ENCODE data around the gene OR10A3.
A peak's percentile ranks its signal among the peaks of the same experiment; 100 is the strongest.

OR10A3 gene

GRCh38 chr11:7893796-7894195 is 47.7 kb downstream of the OR10A3 start:
- Histone ChIP-seq H2AFZ (ENCODE audit: low read depth, low read length) (peak overlapping the region; percentile 86; the same call in 1 of the 2 replicates), H3K9me3 (ENCODE audit: insufficient read depth, low read length, severe bottlenecking) (no peaks in the 10 kb centered on the region), H3K4me3 (ENCODE audit: low read depth in 1 of 2, low read length in 2 of 2) (no peak overlapping the region), H3K79me2 (ENCODE audit: insufficient read depth, low read length) (no peaks in the 10 kb centered on the region), H3K36me3 (ENCODE audit: insufficient read depth, low read length) (no peaks in the 10 kb centered on the region), H3K4me1 (ENCODE audit: insufficient read depth, low read length) (0 out of 2 replicates have a peak, but pooled peaks cover 5% of the 10 kb centered on the region), H4K20me1 (ENCODE audit: insufficient read depth, low read length) (no peaks in the 10 kb centered on the region), H3K27me3 (ENCODE audit: insufficient read depth, low read length, poor library complexity) (peaks cover 10% of the 10 kb centered on the region), H3K4me2 (ENCODE audit: insufficient read depth, low read length) (no peak overlapping the region), H3K27ac (ENCODE audit: low read length) (no peak overlapping the region), H3K9ac (ENCODE audit: low read depth, low read length) (no peak overlapping the region)
- DNase-seq, result no peak
- ATAC-seq (ENCODE audit: insufficient read depth, low read depth), result no peak
- TF ChIP-seq EZH2 (IDR thresholded peaks at IDR 0.05; ENCODE audit: borderline replicate concordance, low read depth, low read length, severe bottlenecking) (no peak), CTCF (IDR thresholded peaks at IDR 0.05; ENCODE audit: borderline replicate concordance, extremely low read depth, low read length, poor library complexity, severe bottlenecking) (no peak)

- peak; percentile 76 for ATAC-seq (ENCODE audit: insufficient read depth, low read depth)
- Histone ChIP-seq H3K4me2 (ENCODE audit: insufficient read depth, low read length) (no peak overlapping the region; the same call in 1 of the 2 replicates), H3K9me3 (ENCODE audit: insufficient read depth, low read length, severe bottlenecking) (no peaks in the 10 kb centered on the region), H4K20me1 (ENCODE audit: insufficient read depth, low read length) (no peaks in the 10 kb centered on the region), H3K27ac (ENCODE audit: low read length) (no peak overlapping the region), H3K4me1 (ENCODE audit: insufficient read depth, low read length) (0 out of 2 replicates have a peak, but pooled peaks cover 5% of the 10 kb centered on the region), H3K36me3 (ENCODE audit: insufficient read depth, low read length) (no peaks in the 10 kb centered on the region), H3K4me3 (ENCODE audit: low read depth in 1 of 2, low read length in 2 of 2) (no peak overlapping the region), H3K27me3 (ENCODE audit: insufficient read depth, low read length, poor library complexity) (peaks cover 10% of the 10 kb centered on the region), H3K79me2 (ENCODE audit: insufficient read depth, low read length) (no peaks in the 10 kb centered on the region), H3K9ac (ENCODE audit: low read depth, low read length) (no peak overlapping the region), H2AFZ (ENCODE audit: low read depth, low read length) (peak overlapping the region; percentile 86)
- peak; percentile 5 for DNase-seq
- TF ChIP-seq CTCF (IDR thresholded peaks at IDR 0.05; ENCODE audit: borderline replicate concordance, extremely low read depth, low read length, poor library complexity, severe bottlenecking), result peak; percentile 80
- TF ChIP-seq EZH2 (IDR thresholded peaks at IDR 0.05; ENCODE audit: borderline replicate concordance, low read depth, low read length, severe bottlenecking), result no peak
Observed at GRCh38 chr11:7892840-7893254, 48.7 kb downstream of the OR10A3 start.

- H4K20me1 ChIP-seq (ENCODE audit: insufficient read depth, low read length), result no peaks in the 10 kb centered on the region
- no peak overlapping the region for H3K27ac ChIP-seq (ENCODE audit: low read length)
- DNase-seq (no peak), ATAC-seq (ENCODE audit: insufficient read depth, low read depth) (no peak)
- H3K9ac ChIP-seq (ENCODE audit: low read depth, low read length), result no peak overlapping the region
- TF ChIP-seq CTCF (IDR thresholded peaks at IDR 0.05; ENCODE audit: borderline replicate concordance, extremely low read depth, low read length, poor library complexity, severe bottlenecking), result no peak
- TF ChIP-seq EZH2 (IDR thresholded peaks at IDR 0.05; ENCODE audit: borderline replicate concordance, low read depth, low read length, severe bottlenecking), result no peak
- no peaks in the 10 kb centered on the region for H3K79me2 ChIP-seq (ENCODE audit: insufficient read depth, low read length)
- H3K4me1 ChIP-seq (ENCODE audit: insufficient read depth, low read length), result 0 out of 2 replicates have a peak, but pooled peaks cover 5% of the 10 kb centered on the region
- no peaks in the 10 kb centered on the region for H3K36me3 ChIP-seq (ENCODE audit: insufficient read depth, low read length)
- peaks cover 10% of the 10 kb centered on the region for H3K27me3 ChIP-seq (ENCODE audit: insufficient read depth, low read length, poor library complexity)
- H2AFZ ChIP-seq (ENCODE audit: low read depth, low read length), result no peak overlapping the region
- no peaks in the 10 kb centered on the region for H3K9me3 ChIP-seq (ENCODE audit: insufficient read depth, low read length, severe bottlenecking)
- H3K4me3 ChIP-seq (ENCODE audit: low read depth in 1 of 2, low read length in 2 of 2), result no peak overlapping the region
- no peak overlapping the region for H3K4me2 ChIP-seq (ENCODE audit: insufficient read depth, low read length)
Observed at GRCh38 chr11:7892059-7892699, 49.3 kb downstream of the OR10A3 start.
